DMS153 treated with DMSO at 0.1 percent for 48 hours (cell line): ENCODE results near the gene GALNS.
A peak's percentile ranks its signal among the peaks of the same experiment; 100 is the strongest.
"Not testable (repeated sequence)": the region's sequence is repeated elsewhere in the genome, so short reads cannot be mapped to it uniquely, and the experiment has no call there.

ENCODE experiments used
- DNase-seq: peaks from one replicate; lab custom pipeline; 2025; ENCODE audit not compliant: unreplicated experiment; lab: John Stamatoyannopoulos, UW

The GALNS gene

GRCh38 chr16:88772871-88773811 lies 83.6 kb downstream of the GALNS start:
- no peak for DNase-seq

DNA sequence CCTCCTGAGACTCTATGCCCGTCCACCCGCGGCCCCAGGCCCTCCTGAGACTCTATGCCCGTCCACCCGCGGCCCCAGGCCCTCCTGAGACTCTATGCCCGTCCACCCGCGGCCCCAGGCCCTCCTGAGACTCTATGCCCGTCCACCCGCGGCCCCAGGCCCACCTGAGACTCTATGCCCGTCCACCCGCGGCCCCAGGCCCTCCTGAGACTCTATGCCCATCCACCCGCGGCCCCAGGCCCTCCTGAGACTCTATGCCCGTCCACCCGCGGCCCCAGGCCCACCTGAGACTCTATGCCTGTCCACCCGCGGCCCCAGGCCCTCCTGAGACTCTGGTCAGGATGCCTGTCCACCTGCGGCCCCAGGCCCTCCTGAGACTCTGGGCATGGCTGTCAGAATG lies 85.0 kb downstream of the GALNS start:
- not testable (repeated sequence) for DNase-seq

DNA sequence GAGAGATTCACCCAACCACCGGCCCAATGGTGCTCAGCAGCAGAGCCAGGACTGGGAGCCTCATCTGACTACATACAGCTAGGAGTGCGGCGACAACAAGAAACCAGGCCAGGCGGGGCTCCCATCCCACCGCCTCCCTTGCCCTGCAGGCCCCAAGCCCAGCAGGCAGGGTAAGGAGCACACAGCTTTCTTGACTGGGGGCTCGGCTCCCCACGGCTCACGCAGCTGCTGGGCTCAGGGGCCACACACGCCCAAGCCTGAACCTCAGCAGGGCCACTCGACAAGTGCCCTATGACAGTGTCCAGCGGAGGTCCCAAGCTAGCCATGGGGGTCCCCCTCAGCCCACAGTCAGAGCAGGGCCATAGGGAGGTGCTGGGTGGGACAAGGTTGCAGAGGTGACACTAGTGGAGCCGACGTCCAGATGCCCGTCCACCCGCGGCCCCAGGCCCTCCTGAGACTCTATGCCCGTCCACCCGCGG lies 85.4 kb downstream of the GALNS start:
- DNase-seq, result no peak

DNA sequence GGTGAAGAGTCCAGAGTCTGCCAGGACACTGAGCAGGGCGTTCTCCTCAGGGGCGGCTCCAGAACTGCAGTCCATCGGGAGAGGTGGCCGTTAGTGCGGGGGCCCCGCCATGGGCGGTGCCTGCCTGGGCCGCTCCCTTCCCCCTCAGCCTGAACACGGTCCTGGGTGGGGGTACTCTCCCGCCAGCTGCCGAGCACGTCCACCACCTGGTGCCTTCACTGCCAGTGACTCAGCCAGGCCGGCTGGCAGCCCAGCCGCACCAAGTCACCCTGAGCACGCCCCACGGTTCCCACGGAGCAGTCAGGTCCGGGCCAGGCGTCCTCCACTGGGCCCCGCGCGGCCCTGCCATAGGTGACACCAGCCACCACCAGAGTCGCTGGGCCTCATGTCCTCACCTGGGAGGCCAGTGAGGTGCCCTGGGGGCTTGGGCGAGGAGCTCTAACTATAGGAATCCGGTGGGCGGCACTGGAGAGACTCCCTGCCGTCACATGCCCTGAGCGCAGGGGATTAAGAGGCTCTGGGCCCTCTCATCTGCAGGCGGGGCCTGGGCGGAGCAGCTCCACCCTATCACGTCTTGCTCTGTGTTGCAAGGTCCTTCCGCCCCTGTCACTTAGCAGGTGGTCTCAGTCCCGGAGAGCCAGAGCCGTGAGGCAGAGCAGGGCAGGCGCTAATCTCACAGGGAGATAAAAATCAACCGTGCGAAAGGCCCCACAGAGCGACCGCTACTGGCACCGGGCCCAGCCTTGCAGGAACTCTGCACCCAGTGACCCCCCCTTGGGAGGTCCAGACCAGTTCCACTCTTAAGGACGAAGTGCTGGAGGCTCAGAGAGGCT lies 86.1 kb downstream of the GALNS start:
- DNase-seq, result no peak

DNA sequence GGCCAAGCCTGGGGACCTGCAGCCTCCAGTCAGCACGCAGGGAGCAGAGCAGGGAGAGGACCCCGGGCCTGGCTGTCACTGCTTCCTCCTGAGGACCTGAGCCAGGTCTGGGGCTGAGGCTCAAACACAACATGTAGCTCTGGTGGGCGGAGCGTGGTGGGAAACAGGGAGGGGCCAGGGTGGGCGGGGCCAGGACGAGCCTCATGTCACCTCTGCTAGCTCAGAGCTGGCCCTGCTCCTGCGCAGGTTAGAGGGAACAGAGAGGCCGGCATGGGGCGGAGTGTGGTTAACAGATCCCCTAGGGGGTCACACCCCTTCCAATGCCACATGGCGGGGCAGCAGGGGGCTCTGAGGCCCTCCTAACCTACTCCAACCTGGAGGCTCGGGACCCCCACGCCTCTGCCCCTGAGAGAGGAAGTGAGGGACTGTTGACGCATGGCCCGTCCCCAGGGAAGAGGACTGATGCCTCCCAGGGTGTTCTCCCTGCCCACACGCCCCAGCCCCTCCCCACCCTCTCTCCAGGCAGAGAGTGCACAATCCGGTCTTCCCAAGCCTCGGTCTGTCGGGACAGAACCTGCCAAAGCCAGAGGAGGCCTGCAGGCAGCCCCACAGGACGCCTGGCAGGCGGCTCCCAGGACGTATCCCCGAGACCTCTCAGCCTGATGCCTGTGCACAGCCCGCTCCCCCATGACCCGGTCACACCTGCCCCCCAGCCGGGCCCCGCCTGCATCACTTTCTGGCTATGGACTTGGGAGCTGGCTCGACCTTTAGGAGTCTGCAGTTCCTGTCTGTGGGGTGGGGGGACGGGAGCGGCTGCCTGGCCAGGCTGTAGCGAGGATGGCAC lies 86.9 kb downstream of the GALNS start:
- DNase-seq, result peak; percentile 42

DNA sequence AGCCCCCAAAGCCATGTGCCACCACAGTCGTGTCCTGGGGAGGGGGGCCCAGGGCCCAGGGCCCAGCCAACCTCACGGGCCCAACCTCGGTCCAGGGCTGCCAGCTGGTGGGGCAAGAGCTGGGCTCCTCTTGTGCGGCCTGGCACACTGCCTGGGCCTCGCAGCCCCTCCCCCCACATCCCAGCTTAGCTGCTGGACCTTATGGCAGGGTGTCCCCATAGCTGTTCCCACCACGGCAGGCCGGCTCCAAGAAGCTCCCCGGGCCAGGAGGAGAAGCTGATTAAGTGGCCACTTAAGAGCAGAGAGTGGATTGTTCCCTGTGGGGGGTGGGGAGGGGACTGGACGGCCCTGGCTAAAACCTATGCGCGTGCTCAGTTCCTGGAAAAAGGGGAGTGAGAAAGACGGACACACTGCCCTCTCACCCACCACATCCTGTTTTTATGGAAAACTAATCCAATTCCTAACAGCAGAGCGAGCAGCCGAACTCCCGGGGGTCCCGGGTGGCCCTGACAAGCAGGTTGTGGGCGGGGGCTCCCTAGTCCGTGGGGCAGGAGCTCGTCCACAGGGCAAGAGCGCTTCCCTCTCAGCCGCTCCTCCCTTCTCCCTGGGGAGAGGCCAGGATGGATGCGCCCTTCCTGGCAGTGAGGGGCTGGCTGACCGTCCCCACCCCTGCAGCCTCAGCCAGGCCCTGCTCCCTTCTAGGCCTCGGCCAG lies 88.5 kb downstream of the GALNS start:
- no peak for DNase-seq

GRCh38 chr16:88767546-88768070 lies 89.1 kb downstream of the GALNS start:
- no peak for DNase-seq

DNA sequence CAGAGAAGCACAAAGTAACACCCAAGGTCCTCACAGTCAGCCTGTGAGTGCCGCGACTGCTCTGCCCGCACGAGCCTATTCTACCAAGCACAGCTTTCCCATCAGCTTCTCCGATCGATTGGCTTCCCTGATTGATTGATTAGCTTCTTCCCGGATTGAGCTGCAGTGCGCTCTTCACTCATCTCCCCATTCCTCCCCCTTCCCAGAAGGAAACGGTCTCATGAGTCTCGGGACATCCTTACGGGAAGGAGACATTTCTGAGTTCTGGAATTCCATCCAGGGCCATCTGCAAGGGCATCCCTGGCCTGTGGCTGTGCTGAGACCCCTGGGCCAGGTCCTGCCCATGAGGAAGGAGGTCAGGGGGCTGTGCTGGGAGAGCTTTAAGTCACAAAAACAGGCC lies 89.8 kb downstream of the GALNS start:
- DNase-seq, result no peak

DNA sequence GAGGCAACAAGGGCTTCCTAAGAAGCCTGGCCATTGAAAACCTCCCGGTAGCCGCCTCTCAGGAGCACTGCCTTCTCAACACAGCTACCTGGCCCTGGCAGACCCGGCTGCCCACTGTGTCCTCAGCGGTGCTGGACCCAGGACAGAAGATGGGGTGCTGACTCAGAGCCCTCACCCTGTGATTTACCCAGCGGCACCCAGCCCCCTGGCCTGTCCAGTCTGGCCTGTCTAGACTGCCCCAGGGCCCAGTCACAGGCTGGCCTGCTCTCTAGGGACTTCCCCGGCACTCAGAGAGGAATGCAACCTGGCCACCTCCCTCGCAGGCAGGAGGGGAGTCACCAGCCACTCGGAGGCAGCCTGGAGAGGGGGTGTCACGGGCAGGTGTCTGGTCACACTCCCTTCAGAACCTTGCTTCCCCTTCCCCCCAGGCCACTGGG lies 91.8 kb downstream of the GALNS start:
- DNase-seq, result no peak

- DNase-seq, result no peak
Measured at GRCh38 chr16:88764080-88764479, 92.7 kb downstream of the GALNS start.
